NCI-H1417 treated with DMSO at 0.1 percent for 48 hours (cell line): ENCODE results near the gene ITPKB.
"Not testable (repeated sequence)": the region's sequence is repeated elsewhere in the genome, so short reads cannot be mapped to it uniquely, and the experiment has no call there.

Experiments used
- DNase-seq: peaks from one replicate; lab custom pipeline; 2025; lab: John Stamatoyannopoulos, UW

The ITPKB gene

GRCh38 chr1:226738995-226739695 is at the start of gene ITPKB:
Gene ITPKB, minus strand, starts transcription at chr1:226739282. Its CDS starts 1,824 bp downstream, at chr1:226737458.
- no peak for DNase-seq

GRCh38 chr1:226787638-226788037 is 48.6 kb upstream of the ITPKB start:
- no peak for DNase-seq

GRCh38 chr1:226787071-226787470 is 48.0 kb upstream of the ITPKB start:
- DNase-seq = no peak

- no peak for DNase-seq
Measured at GRCh38 chr1:226786550-226786949, 47.5 kb upstream of the ITPKB start.

DNA sequence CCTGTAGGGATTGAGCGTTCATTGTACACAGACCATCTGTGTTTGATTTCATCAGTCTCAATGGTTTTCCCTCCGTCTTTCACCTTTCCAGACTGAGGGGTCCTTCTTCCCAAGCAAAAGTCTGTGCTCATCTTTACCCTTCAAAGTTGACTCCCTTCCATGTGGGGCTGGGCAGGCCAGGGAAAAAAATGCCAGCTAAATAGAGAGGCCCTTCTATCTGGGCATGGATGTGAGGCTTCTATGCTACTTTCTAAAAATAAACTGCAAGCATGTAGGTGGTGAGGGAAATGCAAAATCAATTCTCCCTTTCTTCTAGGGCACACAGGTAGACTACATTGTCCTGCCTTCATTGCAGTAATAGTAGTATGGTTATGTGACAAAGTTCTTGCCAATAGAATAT is 46.7 kb upstream of the ITPKB start:
- no peak for DNase-seq

GRCh38 chr1:226784081-226785049 is 45.3 kb upstream of the ITPKB start:
- DNase-seq = no peak

GRCh38 chr1:226782845-226783601 is 43.9 kb upstream of the ITPKB start:
- DNase-seq = no peak

DNA sequence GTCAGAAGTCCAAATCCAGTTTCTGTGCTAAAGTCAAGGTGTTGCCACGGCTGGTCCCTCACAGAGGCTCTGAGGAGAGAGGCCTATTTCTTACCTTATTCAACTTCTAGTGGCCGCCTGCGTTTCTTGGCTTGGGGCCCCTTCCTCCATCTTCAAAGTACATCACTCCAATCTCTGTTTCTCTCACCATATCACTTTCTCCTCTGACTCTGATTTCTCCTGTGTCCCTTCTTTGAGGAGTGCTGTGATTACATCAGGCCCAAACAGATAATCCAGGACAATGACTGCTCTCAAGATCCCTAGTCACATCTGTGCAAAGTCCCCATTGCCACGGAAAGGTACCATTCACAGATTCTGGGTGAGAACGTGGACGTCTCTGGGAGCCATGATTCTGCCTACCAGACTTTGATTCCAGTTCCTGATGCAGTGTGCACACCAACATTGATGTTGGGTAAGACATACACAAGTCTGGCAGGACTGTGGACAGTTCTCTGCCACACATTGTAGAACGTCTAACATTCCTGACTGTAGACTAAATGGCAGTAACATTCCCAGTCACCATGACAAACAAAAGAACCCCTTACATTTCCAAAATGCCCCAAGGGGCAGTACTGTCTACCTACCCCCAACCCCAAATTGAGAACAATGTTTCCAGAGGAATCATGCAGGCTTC is 43.0 kb upstream of the ITPKB start:
- no peak for DNase-seq

- no peak for DNase-seq
Measured at GRCh38 chr1:226779561-226779960, 40.5 kb upstream of the ITPKB start.

- no peak for DNase-seq
Measured at GRCh38 chr1:226778657-226779058, 39.6 kb upstream of the ITPKB start.

GRCh38 chr1:226776975-226777374 is 37.9 kb upstream of the ITPKB start:
- DNase-seq = no peak

DNA sequence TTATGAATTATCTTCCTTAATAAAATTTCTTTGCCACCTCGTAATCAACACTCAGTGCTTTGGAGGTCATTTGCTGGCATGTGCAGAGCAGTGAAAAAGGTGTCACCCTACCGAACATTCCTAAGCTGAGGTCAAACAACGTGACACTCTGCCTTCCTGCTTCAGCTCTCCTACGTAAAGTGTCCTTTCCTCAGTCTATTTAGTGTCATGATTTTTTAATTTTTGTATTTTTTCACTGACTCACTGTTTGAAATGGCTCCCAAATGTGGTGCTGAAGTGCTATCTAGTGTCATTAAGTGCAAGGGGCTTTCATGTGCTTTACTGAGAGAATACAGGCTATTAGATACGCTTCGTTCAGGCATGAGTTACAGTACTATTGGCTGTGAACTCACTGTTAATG is 37.0 kb upstream of the ITPKB start:
- DNase-seq = no peak

- DNase-seq = no peak
Measured at GRCh38 chr1:226772446-226773139, 33.5 kb upstream of the ITPKB start.

- not testable (repeated sequence) for DNase-seq
Measured at GRCh38 chr1:226767170-226767569, 28.1 kb upstream of the ITPKB start.

GRCh38 chr1:226766565-226766964 is 27.5 kb upstream of the ITPKB start:
- no peak for DNase-seq

- DNase-seq = no peak
Measured at GRCh38 chr1:226764533-226764932, 25.5 kb upstream of the ITPKB start.

- DNase-seq = no peak
Measured at GRCh38 chr1:226763905-226764264, 24.8 kb upstream of the ITPKB start.

DNA sequence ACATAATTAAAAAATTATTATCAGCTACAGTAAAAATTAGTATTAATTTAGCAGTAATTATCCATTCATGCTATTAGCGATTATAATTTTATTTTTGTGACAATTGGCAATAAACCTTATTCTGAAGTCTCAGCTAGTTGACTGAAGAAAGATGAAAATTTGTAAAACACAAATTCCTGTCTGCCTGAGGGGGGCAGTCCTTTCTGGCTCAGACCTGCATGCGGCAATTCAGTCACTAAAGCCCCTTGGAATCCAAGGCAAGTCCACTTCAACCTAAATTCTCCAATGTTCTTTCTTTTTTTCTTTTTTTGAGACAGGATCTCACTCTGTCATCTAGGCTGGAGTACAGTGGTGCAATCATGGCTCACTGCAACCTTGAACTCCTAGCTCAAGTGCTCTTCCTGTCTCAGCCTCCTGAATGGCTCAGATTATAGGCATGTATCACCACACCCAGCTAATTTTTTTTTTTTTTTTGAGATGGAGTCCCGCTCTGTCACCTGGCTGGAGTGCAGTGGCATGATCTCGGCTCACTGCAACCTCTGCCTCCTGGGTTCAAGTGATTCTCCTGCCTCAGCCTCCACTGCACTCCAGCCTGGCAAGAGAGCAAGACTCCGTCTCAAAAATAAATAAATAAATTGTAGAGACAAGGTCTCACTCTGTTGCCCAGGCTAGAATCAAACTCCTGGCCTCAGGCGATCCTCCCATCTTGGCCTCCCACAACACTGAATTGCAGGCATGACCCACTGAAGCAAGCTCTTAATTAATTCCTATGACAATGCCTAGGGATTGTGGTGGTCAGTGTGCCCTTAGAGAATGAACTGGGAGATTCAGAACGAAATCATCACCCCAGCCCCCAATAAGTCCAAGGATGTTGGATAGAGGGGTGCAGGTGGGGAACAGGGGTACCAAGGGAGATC is 24.2 kb upstream of the ITPKB start:
- DNase-seq = no peak

GRCh38 chr1:226762055-226762454 is 23.0 kb upstream of the ITPKB start:
- DNase-seq = no peak

DNA sequence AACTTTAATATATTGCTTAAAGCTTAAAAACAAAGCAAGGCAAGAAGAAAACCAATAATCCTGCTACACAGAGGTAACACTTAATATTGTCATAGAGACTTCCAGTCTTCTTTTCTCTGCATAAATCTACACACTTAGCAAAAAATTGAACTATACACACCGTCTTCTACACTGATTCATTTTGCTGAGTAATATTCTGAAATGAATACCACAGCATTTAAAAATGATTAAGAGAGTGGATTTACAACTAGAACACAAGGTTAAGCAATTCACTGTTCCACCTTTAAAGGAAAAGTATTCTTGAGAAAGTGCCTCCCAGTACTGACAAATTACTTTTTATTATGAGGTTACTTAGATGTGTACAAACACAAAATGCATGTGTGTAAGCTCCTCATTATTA is 22.2 kb upstream of the ITPKB start:
- DNase-seq = no peak
